K562 (cell line): ENCODE results near the gene DCLK1. TPM values are rescaled to one million over a fixed set of nuclear protein-coding genes. Genes with fewer than 3 reads are reported as not detected.

Experiments
- AFF4 ChIP-seq: sonication (generic); formaldehyde crosslinking; IDR thresholded peaks from 2 replicates; pipeline ENCODE4 v1.8.0; 2023; ENCODE audit warnings: mild to moderate bottlenecking, missing genetic modification reagents
- ATF4 ChIP-seq: fragments of 450-650 bp; formaldehyde crosslinking; IDR thresholded peaks from 2 replicates; pipeline ENCODE4 v1.4.0; 2022; ENCODE audit warnings: mild to moderate bottlenecking, moderate library complexity
- PHF20 ChIP-seq: fragments of 450-650 bp; IDR thresholded peaks from 2 replicates; pipeline ENCODE4 v1.6.1; 2018; ENCODE audit not compliant: partially characterized antibody
- RBM25 ChIP-seq: fragments of 200-400 bp; formaldehyde crosslinking; IDR thresholded peaks from 2 replicates; pipeline ENCODE4 v1.6.1; 2018; ENCODE audit warnings: low read length, low read depth, moderate library complexity; ENCODE audit not compliant: severe bottlenecking
- polyA plus RNA-seq, 8 experiments: library from polyadenylated mRNA; depleted of rRNA in 4 of 8; stranded (reverse) in 5 of 8; unstranded in 3 of 8; fragments of >200 nt; fragmentation: Nextera tagmentation in 2 of 8; fragmentation: Illumina TruSeq in 1 of 8; extraction: Ambion mirVana in 2 of 8; extraction: Trizol in 1 of 8; gene quantifications; 2 replicates each; pipeline versions ENCODE4 v1.2.1 to v1.2.3, GENCODE V29; 2011 to 2014; ENCODE audit warnings: inconsistent platforms in 1 of 8, missing spikeins in 1 of 8
- total RNA-seq, 7 experiments: library from RNA; depleted of rRNA in 6 of 7; stranded (reverse); fragments of >200 nt in 6 of 7; fragmentation: Illumina TruSeq in 2 of 7; extraction: Trizol in 2 of 7; gene quantifications; 2 replicates each; pipeline versions ENCODE4 v1.2.1 to v1.2.3, GENCODE V29; 2011 to 2021; ENCODE audit warnings: low replicate concordance in 1 of 7
- TF ChIP-seq, protein P1 (sequence below): sonication (generic); formaldehyde crosslinking; IDR thresholded peaks from 2 replicates; pipeline ENCODE4 v1.8.0; 2023; ENCODE audit warnings: missing genetic modification reagents, mild to moderate bottlenecking, borderline replicate concordance

Gene DCLK1
- total and polyA plus RNA-seq, 9 of the 15 experiments (the other 6 are each of a cell fraction or from before 2014, with no cell fraction given) = 0.07 TPM; not detected in 8

DNA sequence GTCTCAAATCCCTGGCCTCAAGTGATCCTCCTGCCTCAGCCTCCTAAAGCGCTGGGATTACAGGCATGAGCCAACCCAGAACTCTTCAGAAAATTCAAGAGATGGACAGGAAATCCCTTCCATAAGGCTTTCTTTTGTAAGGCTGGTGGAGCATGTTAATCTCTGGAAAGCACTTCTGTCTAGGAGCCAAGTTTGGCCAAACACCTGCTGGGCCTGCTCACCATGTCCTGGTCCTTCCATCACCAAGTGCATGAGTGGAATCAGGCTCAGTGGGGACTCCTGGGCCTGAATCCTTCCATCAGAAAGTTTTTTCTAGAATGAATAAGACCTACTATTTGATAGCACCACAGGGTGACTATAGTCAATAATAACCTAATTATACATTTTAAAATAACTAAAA lies 148.0 kb downstream of the DCLK1 start (continued):
- TF ChIP-seq, protein P1, sequence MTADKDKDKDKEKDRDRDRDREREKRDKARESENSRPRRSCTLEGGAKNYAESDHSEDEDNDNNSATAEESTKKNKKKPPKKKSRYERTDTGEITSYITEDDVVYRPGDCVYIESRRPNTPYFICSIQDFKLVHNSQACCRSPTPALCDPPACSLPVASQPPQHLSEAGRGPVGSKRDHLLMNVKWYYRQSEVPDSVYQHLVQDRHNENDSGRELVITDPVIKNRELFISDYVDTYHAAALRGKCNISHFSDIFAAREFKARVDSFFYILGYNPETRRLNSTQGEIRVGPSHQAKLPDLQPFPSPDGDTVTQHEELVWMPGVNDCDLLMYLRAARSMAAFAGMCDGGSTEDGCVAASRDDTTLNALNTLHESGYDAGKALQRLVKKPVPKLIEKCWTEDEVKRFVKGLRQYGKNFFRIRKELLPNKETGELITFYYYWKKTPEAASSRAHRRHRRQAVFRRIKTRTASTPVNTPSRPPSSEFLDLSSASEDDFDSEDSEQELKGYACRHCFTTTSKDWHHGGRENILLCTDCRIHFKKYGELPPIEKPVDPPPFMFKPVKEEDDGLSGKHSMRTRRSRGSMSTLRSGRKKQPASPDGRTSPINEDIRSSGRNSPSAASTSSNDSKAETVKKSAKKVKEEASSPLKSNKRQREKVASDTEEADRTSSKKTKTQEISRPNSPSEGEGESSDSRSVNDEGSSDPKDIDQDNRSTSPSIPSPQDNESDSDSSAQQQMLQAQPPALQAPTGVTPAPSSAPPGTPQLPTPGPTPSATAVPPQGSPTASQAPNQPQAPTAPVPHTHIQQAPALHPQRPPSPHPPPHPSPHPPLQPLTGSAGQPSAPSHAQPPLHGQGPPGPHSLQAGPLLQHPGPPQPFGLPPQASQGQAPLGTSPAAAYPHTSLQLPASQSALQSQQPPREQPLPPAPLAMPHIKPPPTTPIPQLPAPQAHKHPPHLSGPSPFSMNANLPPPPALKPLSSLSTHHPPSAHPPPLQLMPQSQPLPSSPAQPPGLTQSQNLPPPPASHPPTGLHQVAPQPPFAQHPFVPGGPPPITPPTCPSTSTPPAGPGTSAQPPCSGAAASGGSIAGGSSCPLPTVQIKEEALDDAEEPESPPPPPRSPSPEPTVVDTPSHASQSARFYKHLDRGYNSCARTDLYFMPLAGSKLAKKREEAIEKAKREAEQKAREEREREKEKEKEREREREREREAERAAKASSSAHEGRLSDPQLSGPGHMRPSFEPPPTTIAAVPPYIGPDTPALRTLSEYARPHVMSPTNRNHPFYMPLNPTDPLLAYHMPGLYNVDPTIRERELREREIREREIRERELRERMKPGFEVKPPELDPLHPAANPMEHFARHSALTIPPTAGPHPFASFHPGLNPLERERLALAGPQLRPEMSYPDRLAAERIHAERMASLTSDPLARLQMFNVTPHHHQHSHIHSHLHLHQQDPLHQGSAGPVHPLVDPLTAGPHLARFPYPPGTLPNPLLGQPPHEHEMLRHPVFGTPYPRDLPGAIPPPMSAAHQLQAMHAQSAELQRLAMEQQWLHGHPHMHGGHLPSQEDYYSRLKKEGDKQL (CRISPR knock-in tag) = no peak
- TF ChIP-seq PHF20 (no peak), AFF4 (CRISPR knock-in tag) (no peak), ATF4 (CRISPR knock-in tag) (no peak), RBM25 (no peak)
